Inferior parietal cortex (tissue), 1 donor: ENCODE measurements around the gene GMPPA.
A peak's percentile ranks its signal among the peaks of the same experiment; 100 is the strongest.

Experiments
- DNase-seq: peaks from one replicate; pipeline ENCODE4 v3.0.0-alpha.2; 2016; ENCODE audit errors: extremely low spot score

The GMPPA gene

GRCh38 chr2:219540784-219541504 is 42.3 kb downstream of the GMPPA start:
- no peak for DNase-seq

DNA sequence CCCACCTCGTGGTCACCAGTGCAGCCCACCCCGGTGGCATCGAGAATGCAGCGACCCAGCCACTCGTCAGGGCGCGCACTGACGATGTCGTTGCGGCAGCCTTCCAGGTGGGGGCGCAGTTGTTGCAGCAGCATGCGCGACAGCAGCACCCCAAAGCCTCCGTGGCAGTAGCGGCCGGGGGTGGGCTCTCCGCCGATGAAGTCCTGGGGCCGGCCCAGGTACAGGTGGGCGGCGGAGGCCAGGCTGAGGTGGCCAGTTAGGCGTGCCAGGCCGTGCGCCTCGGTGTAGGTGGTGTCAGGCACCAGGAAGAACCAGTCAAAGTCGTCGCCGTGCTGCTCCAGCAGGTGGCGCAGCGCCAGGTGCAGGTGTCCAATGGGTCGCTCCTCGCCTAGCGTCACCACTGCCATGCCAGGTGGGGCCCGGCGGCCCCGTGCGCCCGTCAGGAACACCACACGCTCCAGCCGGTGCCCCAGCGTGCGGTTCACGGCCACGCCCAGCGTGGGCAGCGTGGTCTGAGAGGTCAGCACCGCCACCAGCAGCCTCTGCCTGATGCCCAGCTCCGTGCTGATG is 43.0 kb downstream of the GMPPA start:
- DNase-seq: peak; percentile 66

GRCh38 chr2:219542931-219543595 is 44.4 kb downstream of the GMPPA start:
- no peak for DNase-seq

DNA sequence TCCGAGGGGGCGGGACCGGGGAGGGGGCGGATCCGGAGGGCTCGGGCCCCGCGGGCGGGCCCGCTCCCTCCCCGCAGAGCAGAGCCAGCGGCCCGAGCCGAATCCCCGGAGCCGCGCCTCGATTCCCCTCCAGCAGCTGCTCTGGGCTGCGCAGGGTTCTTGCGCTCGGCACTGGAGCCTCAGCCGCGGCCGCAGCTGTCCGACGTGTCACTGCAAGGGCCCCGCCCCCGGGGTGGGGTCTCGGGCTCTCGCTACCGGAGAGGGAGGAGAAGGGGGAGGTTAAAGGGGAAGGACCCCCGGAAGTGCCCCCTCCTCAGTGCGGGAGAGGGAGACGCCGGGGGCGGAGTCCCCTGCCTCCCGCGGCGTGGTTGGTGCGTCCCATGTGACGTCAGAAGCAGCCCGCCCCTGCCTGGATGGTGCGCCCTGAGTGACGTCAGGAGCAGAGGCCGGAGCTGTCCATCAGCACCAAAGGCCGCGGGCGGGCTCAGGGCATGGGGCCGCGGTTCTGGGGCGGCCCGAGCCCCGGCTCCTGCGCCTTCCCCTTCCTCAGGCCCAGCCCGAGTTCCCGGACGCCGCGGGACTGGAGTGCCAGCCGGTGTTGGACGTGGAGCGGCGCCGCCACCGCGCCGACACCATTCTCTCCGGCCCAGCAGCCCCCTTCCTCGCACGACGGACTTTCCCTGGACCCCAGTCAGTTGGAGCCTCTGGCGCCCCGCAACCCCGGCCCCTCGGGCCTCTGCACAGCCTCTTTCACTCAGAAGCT is 45.1 kb downstream of the GMPPA start, which contains the start of the genes CHPF and TMEM198:
CHPF (minus strand) TSS at position 214 of the 763 bp plus-strand sequence. CDS start 271 bp downstream, outside the sequence.
TMEM198 (plus strand) TSS at position 433 of the 763 bp plus-strand sequence. CDS start 700 bp downstream, outside the sequence.
- peak; percentile 96 for DNase-seq

DNA sequence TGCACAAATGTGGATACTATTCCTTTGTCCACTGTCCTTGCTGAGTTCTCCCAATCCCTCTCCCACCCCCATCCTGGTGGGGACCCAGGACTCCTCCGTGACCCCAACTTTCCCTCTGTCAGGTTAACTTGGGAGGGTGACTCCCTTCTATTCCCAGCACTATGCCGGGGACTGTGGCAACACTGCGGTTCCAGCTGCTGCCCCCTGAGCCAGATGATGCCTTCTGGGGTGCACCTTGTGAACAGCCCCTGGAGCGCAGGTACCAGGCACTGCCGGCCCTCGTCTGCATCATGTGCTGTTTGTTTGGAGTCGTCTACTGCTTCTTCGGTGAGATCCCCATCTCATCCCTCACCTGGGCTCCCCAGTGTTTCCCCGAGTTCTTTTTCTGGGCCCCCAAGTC is 45.9 kb downstream of the GMPPA start:
- DNase-seq: no peak

DNA sequence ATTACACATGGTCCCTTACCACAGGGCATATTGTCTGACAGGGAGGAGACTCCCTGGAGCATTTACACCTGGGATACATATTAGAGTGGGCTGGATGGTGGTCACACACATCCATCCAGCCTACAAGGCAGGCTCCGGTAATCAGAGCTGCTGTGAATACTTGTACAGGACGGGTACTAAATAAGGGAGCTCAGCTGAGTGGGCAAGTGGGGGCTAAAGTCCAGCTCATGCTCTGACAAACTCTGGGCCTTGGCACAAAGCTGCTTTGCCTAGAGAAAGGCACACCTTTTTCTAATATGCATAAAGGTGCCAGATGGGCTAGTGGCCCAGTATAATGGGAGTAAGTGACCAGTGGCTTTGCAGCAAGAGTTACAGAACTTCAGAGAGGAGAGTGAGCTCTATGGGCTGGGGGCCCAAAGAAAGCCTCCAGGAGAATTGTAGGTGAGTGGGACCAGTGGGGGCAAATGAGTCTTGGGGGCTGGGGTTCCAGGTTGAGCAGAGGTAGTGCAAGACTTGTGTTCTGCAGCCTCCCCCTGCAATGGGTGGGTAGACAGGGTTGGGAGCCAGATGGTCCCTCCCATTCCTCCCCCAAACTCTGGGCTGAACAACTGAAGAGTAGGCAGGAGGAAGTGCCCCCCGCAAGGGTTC is 46.7 kb downstream of the GMPPA start:
- no peak for DNase-seq

DNA sequence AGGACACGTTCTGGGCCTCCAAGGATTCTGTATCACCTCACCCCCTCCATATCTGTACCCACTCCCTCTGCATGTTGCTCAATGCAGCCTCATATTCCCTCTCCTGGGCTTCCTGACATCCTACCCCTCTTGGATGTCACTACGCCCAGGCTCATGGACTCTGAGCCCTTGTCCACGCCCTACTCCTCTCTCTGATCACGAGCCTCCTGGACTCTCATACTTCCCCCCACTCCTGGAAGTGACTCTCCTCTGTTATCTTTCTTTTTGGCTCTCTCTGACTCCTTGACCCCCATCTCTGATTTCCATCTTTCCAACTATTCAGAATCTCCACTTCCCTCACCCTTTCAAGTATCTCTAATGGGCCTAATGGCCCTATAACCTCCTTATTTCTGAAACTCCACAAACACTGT is 47.3 kb downstream of the GMPPA start:
- no peak for DNase-seq

DNA sequence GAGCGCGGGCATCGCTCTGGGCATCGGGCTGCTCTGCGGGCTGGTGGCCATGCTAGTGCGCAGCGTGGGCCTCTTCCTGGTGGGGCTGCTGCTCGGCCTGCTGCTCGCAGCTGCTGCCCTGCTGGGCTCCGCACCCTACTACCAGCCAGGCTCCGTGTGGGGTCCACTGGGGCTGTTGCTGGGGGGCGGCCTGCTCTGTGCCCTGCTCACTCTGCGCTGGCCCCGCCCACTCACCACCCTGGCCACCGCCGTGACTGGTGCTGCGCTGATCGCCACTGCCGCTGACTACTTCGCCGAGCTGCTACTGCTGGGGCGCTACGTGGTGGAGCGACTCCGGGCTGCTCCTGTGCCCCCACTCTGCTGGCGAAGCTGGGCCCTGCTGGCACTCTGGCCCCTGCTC is 48.9 kb downstream of the GMPPA start:
- DNase-seq: no peak

- DNase-seq: no peak
These were observed 50.3 kb downstream of the GMPPA start for GRCh38 chr2:219548990-219549389.

GRCh38 chr2:219549619-219550018 is 50.9 kb downstream of the GMPPA start:
- DNase-seq: no peak

DNA sequence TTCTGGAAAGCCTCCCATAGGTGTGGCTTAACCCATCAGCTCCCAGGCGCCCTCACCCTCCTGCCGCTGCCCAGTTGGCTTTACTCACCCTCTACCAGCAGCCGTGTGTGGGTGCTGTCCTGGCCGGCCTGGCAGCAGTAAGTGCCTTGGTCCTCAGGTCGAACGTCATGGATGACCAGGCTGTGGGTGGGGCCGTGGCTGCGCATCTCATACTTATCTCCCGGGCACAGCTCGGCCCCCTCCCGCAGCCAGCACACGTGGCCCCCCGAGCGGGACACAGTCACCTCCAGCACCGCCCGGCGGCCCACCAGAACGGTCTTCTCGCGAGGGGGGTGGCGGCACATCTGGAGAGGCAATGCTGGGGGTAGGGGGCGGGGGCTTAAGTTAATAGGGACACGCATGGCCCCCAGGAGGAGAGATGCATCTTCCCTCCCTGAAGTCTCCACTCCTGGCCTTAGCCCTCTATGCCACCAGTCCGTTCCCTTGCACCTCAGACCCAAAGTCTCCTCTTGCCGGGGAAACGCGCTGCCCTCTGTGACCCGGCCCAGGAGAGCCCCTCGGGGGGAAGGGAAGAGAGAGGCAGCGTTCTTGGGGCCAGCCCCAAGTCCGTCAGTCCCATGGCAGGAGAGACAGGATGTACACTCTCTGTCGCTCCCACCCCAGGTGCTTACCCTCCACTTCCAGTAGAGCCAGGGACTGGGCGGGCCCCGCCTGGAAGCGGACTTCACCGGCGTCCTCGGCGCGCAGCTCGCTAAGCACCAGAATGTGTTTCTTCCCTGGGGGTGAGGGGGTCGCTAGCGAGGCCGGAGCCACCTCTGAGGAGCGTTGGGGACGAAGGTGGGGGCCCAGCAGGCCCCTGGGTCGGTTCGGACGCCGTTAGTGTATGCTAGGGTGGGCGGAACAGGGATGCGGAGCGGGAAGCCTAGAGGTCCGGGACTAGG is 53.0 kb downstream of the GMPPA start:
- no peak for DNase-seq

DNA sequence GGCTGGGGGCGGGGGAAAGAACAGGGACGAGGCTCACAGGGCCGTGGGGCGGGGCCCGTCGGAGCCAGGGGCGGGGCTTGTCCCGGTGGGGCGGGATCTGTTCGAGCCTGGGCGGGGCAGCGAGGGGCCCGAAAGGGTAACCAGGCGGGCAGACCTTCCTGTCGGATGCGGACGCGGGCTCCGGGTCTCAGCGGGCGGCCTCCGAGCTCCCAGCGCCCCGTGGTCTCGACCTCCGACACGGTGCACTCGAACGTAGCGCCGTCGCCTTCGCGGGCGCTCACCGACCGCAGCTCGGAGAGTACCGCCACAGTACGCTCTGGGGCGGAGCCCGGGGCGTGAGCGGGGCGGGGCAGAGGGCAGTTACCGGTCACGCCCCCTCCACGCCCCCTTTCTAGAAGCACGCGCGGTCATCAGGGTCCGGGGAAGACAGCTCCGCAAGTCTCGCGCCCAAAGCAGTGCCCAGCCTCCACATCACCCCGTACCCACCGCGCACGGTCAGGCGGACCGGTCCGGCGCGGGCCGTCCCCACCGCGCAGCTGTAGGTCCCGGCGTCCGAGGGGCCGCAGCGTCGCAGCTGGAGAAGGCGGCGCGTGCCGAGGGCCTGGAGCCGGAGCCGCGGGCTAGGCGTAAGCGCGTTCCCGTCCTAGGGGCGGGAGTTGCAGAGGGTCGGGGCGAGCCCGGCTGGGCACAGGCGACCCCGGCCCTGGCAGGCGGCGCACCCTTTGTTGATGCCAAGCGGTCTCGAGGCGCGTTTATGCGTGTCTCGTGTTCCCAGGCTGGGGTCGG is 53.9 kb downstream of the GMPPA start:
- DNase-seq: peak; percentile 68

GRCh38 chr2:219553168-219553417 is 54.4 kb downstream of the GMPPA start:
- DNase-seq: no peak

DNA sequence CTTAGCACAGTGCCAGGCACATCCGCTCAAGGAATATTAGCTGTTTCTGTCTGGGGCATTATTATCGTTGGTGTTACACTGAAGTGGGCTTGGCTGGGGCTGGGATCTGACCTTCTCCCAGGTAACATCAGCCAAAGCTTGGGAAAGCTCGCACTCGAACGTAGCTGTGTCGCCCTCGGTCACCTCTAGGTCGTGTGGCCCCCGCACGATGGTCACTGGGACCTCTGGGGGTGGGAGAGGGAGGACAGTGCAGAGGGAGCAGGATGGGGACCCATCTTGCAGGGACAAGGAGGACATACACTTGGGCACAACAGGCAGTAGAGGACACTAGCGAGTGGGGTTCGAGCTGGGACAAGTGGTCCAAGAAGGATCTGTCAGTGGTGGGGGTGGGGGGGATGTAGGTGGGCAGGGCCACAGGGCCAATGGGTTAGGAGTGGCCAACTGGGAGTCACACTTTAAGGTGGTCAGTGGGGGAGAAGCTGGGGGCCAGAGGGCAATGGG is 54.8 kb downstream of the GMPPA start:
- no peak for DNase-seq

DNA sequence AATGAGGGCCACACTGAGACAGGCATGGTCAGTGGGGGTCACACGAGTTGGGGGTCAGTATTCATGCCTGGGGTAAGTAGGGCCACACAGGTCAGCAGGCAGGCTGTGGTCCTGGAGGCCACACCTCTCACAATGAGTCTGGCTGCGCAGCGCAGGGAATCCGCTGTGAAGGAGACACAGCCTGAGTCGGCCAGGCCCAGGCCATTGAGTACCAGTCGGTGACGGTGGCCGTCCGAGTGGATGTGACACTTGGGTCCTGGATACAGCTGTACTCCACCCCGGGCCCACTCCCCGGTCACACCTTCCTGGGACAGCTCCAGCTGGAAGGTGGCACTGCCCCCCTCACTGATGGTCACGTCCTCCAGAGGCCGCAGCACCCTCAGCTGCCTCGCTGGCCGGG is 55.7 kb downstream of the GMPPA start:
- no peak for DNase-seq

DNA sequence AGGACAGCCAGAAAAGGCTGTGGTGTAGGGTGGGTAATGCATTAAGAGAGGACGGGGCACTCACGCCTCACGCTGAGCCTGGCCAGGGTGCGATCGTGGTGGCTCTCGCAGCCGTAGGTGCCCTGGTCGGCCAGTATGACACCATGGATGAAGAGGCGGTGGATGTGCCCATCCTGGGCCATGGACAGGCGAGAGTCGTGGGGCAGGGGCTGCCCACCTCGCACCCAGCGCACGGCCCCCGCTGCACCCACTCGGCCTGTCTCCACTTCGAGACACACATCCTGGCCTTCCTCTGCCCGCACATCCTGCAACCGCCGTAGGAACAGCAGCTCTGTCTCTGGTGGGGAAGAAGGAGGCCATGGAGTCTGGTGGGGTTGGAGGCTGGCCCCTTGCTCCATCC is 57.3 kb downstream of the GMPPA start:
- DNase-seq: no peak

DNA sequence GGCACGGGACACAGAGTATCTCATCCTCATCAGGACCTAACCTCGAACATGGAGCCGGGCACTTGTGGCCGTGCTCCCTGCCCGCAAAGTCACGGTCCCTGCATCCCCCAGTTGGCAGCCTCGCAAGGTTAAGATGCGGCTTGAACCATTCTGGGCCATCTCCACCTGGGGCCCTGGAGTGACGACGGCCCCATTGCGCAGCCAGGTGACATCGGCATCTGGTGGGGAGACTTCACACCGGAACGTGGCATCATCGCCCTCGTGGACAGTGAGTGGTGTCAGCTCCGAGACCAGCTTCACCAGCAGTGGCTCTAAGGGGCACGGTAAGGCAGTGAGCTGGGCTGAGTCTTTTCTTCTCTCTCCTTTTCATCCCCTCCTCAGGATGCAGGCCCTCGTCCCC is 57.7 kb downstream of the GMPPA start:
- DNase-seq: no peak
